ENCODE measurements around the gene HS1BP3. TPM values are rescaled to one million over a fixed set of nuclear protein-coding genes. Genes with fewer than 3 reads are reported as not detected.

The HS1BP3 gene
- polyA plus RNA-seq, 1 experiment, result 14.2 TPM

- ChIA-PET CTCF (interaction anchor here (0.7 to 4.2 kb wide), 8 partner anchors 19 to 258 kb away, joined by 3 to 83 read pairs (median 9); partner anchors contain the start of gene RHOB), POLR2A (interaction anchor here (0.6 kb wide), 1 partner anchor 237 kb away, joined by 3 read pairs; no protein-coding TSS in a partner anchor)
- Histone ChIP-seq H3K27ac (ENCODE audit: low read depth, low read length) (no peak overlapping the region), H3K4me3 (ENCODE audit: low read depth, low read length) (no peak overlapping the region), H3K27me3 (ENCODE audit: control insufficient read depth, insufficient read depth, low read length) (no peaks in the 10 kb centered on the region), H3K9me3 (ENCODE audit: control insufficient read depth, insufficient read depth, low read length) (no peaks in the 10 kb centered on the region; the same call in 1 of the 2 replicates)
- TF ChIP-seq CTCF (IDR thresholded peaks at IDR 0.05; ENCODE audit: low read depth, low read length), result no peak
- no peak for DNase-seq (ENCODE audit: low read depth, low spot score)
Measured at GRCh38 chr2:20637147-20637546, 13.8 kb downstream of the HS1BP3 start.

- DNase-seq (ENCODE audit: low read depth, low spot score), result peak; percentile 53
- H3K4me3 ChIP-seq (ENCODE audit: low read depth, low read length), result no peak overlapping the region
- POLR2A ChIA-PET, result interaction anchor here (0.7 to 3.0 kb wide), 2 partner anchors 189 to 192 kb away, joined by 4 to 47 read pairs; partner anchors contain the start of gene RHOB
- TF ChIP-seq CTCF (IDR thresholded peaks at IDR 0.05; ENCODE audit: low read depth, low read length), result peak; percentile 96
- H3K27ac ChIP-seq (ENCODE audit: low read depth, low read length), result no peak overlapping the region
- H3K27me3 ChIP-seq (ENCODE audit: control insufficient read depth, insufficient read depth, low read length), result no peaks in the 10 kb centered on the region
- H3K9me3 ChIP-seq (ENCODE audit: control insufficient read depth, insufficient read depth, low read length), result no peaks in the 10 kb centered on the region; the same call in 1 of the 2 replicates
- CTCF ChIA-PET, result interaction anchor here (0.5 to 4.2 kb wide), 28 partner anchors 7 to 329 kb away, joined by 3 to 83 read pairs (median 8); partner anchors contain the start of gene RHOB
Measured at GRCh38 chr2:20635675-20636584, 15.0 kb downstream of the HS1BP3 start.

GRCh38 chr2:20635113-20635510 lies 15.8 kb downstream of the HS1BP3 start:
- DNase-seq (ENCODE audit: low read depth, low spot score), result no peak
- H3K9me3 ChIP-seq (ENCODE audit: control insufficient read depth, insufficient read depth, low read length), result no peaks in the 10 kb centered on the region; the same call in 1 of the 2 replicates
- H3K27ac ChIP-seq (ENCODE audit: low read depth, low read length), result no peak overlapping the region
- ChIA-PET CTCF (interaction anchor here (1.1 to 4.2 kb wide), 17 partner anchors 8 to 256 kb away, joined by 3 to 83 read pairs (median 9); partner anchors contain the start of gene RHOB), POLR2A (interaction anchor here (1.0 to 3.0 kb wide), 3 partner anchors 185 to 212 kb away, joined by 3 to 47 read pairs (median 4); partner anchors contain the start of gene RHOB)
- TF ChIP-seq CTCF (IDR thresholded peaks at IDR 0.05; ENCODE audit: low read depth, low read length), result no peak
- no peak overlapping the region for H3K4me3 ChIP-seq (ENCODE audit: low read depth, low read length)
- no peaks in the 10 kb centered on the region for H3K27me3 ChIP-seq (ENCODE audit: control insufficient read depth, insufficient read depth, low read length)

- no peaks in the 10 kb centered on the region; the same call in 1 of the 2 replicates for H3K9me3 ChIP-seq (ENCODE audit: control insufficient read depth, insufficient read depth, low read length)
- DNase-seq (ENCODE audit: low read depth, low spot score), result peak; percentile 32
- no peak overlapping the region for H3K27ac ChIP-seq (ENCODE audit: low read depth, low read length)
- no peak overlapping the region for H3K4me3 ChIP-seq (ENCODE audit: low read depth, low read length)
- ChIA-PET CTCF (interaction anchor here (0.9 to 4.2 kb wide), 21 partner anchors 9 to 309 kb away, joined by 3 to 83 read pairs (median 6); partner anchors contain the start of gene RHOB), POLR2A (interaction anchor here (0.6 to 3.0 kb wide), 5 partner anchors 15 to 256 kb away, joined by 3 to 47 read pairs (median 4); partner anchors contain the start of gene RHOB)
- no peaks in the 10 kb centered on the region for H3K27me3 ChIP-seq (ENCODE audit: control insufficient read depth, insufficient read depth, low read length)
- TF ChIP-seq CTCF (IDR thresholded peaks at IDR 0.05; ENCODE audit: low read depth, low read length), result no peak
Measured at GRCh38 chr2:20634507-20635112, 16.3 kb downstream of the HS1BP3 start.
